GM18502 (cell line): ENCODE results near the gene TIFAB.
"Not testable (repeated sequence)": the region's sequence is repeated elsewhere in the genome, so short reads cannot be mapped to it uniquely, and the experiment has no call there.

Source experiments
- ATAC-seq: cut with Tn5 transposase; IDR thresholded peaks from one replicate; pipeline ENCODE4 v1.9.1; 2021; ENCODE audit warnings: mild to moderate bottlenecking; ENCODE audit not compliant: unreplicated experiment, poor library complexity

The TIFAB gene, protein sequence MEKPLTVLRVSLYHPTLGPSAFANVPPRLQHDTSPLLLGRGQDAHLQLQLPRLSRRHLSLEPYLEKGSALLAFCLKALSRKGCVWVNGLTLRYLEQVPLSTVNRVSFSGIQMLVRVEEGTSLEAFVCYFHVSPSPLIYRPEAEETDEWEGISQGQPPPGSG

GRCh38 chr5:135452321-135453030 is at the start of gene TIFAB:
Gene TIFAB, minus strand, starts transcription at chr5:135452351. Its CDS starts 2,412 bp downstream, at chr5:135449939.
- ATAC-seq = no peak

DNA sequence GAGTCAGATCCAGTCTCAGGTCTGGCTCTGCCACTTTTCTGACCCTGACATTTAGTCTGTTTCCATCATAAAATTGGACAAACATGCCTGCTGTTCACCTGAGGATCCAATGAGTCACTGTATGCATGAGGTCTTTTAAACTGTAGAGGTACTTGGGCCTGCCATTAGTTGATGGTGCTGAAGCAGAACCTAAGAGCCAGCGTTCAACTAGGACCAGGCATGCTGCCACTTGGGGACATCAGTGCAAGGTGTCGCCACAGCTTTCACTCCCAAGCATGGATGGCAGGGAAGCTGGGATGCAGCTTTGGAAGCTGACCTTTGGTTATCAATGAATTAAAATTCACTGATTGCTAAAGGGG is 46.5 kb upstream of the TIFAB start:
- no peak for ATAC-seq

GRCh38 chr5:135497971-135498636 is 46.0 kb upstream of the TIFAB start:
- no peak for ATAC-seq

GRCh38 chr5:135495531-135495930 is 43.4 kb upstream of the TIFAB start:
- not testable (repeated sequence) for ATAC-seq

DNA sequence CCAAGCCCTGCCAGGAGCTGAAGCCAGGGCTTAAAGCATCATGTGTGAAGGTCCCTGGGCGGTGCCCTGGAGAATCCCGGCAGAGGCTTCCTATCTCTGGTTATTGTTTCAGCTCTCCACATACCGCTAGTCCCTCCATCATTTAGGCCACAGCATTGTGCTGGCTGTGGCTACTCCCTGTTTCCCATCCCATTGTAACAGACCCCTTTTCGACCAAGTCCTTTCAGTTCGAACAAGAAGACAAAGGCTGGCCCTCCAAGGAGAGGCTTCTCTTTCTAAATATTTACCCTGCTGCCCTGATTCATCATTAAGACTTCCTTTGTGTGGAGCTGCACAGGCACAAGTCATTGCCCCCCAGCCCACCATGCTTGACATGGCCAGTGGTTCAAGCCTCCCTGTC is 42.0 kb upstream of the TIFAB start:
- no peak for ATAC-seq

DNA sequence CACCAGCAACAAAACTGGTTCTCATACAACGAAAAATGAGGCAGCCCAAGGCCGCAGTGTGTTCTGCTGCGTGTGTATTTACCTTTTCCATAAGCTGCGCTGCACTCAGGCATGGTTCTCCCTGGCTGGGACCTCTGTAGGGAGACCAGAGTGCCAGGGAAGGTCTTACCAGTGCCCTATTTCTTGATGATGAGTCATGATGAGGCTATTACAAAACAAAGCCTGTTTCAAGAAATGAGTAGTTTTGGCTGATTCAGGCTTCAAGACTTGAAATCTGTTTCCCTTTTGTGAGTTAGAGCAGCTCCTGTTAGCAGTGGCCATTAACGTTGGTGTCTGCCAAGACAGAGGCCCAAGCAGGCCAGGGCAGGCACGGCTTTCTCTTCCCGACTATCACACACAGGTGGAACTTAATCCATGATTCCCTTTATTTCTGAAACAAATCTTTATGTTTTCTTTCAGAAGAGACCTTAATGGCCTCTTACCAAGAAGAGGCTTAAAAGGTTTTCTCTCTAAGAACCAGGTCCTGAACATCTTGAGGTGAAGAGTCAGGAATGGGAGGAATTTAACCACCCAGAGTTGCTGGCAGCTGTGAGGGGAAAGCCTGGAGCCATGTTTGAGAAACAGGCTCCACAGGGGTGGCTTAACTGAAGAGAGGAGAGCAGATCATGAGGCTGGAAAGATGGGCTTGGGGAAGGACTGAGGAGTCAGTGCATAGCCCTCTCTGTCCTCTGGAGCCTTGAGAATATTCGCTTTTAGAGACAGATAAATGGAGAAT is 41.4 kb upstream of the TIFAB start:
- ATAC-seq = no peak

GRCh38 chr5:135492319-135492626 is 40.1 kb upstream of the TIFAB start:
- no peak for ATAC-seq

DNA sequence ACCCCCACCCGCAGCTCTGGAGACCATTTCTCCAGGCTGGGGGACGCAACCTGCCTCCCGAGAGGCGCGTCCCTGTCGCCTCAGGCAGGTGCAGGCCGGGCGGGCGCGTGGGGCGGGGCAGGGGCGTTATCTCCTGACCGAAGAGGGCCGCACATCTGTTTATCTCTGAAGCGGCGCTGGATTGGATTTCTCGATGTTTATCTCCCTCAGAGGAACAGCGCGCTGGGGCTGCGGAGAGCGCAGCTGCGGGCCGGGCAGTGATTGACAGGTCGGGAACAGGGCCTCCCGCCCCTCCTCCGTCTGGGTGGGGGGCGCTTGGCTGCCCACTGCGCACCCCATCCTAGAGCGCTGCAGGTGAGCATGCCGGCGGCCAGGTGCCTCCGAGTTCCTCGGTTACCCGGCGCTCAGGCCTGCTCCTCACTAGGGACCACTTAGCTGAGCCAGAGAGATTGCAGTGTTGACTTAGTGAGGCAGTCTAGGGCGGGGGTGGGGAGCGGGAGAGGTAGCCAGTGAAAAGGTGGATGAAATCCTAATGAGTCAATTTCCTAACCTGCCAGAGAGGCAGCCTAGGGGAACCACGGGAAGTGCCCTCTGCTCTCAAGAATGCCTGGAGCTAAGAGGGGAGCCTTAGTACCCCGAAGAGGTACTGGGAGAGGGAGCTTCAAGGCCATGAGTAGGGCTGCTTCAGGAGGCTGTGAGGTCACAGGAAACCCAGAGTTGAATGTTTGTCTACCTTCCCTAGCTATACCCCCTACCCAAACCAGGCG is 39.6 kb upstream of the TIFAB start:
- no peak for ATAC-seq

- ATAC-seq = no peak
Observed at GRCh38 chr5:135491038-135491551, 38.9 kb upstream of the TIFAB start.

GRCh38 chr5:135490245-135491037 is 38.3 kb upstream of the TIFAB start:
- ATAC-seq = no peak

- ATAC-seq = no peak
Observed at GRCh38 chr5:135489466-135490244, 37.5 kb upstream of the TIFAB start.

- no peak for ATAC-seq
Observed at GRCh38 chr5:135488727-135489465, 36.7 kb upstream of the TIFAB start.

- no peak for ATAC-seq
Observed at GRCh38 chr5:135487839-135488514, 35.8 kb upstream of the TIFAB start.

GRCh38 chr5:135487037-135487395 is 34.9 kb upstream of the TIFAB start:
- no peak for ATAC-seq

DNA sequence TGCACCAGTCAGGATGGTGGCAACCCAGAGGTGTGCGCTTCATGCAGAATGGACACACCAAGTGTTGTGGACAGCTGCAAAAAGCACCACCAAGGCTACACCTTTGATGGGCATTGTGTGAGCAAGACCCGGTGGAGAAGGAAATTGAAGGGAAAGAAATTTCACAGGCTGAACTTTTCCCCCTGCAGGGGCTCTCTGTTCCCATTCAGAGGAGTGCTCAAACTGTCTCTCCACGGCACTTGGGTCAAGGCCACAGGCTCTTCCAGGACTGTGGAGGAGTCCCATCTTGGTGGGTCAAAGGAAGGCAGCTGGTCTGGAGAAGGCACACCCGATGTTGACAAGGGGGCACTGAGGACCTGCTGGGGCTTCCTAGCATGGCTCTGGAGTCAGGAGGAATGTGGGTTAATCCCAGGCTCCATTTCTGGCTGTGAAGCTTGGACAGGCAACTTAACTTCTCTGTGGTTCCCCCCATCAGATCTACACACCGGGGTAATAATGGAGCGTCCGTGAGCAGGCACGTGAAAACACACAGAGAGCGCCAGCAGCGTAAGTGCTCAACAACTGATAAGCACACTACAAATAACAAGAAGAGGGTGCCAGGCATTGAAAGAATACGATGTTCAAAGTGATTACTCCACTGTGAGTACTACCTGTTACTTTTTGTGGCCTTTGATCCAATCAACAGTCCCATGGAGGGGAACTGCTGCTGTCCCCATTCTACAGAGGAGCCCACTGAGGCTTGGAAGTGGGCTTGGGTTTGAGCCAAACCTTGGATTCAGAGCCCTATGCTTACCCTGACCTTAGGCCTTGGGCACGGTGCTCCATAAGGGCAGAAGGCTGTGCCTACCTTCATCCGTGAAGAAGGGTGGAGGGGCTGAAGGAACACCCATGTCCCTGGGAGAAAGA is 34.2 kb upstream of the TIFAB start:
- no peak for ATAC-seq

DNA sequence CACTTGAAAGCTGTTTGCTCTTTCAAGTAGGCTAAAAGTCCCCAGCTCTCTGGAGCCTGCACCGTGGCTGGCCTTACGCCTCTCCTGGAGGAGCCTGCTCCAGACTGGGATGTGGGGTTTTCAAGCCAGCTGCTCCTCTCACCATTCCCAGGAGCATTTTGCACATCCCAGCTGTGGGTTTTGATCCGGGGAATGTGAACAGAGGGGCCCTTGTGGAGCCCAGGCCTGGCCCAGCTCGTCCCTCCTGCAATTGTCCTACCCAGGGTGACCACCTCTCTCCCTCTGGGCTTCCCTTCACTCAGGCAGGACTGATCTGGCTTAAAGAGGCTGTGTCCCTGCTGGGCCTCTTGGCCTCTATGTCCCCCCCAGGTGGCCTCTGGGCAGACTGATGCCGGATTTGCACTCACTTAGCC is 32.5 kb upstream of the TIFAB start:
- ATAC-seq = no peak

DNA sequence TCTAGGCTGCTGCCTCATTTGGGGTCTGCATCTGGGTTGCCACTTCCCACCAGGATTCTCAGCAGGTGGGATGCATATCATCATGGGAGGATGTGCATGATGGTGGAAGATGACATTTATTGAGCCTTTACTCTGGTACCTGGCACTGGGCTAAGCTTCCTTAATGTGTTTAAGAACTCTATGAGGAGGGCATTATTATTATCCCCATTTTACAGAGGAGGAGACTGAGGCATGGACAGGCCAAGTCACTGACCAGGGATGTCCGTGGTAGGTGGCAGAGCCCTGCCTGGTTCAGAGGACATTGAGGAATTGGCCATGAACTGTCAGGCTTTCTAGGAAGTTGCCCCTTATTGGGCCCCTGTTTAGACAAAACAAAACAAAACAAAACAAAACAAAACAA is 31.1 kb upstream of the TIFAB start:
- ATAC-seq = no peak
